Dermis microvascular lymphatic vessel endothelial cell (primary cell): ENCODE data around the gene RBPJ. TPM values are rescaled to one million over a fixed set of nuclear protein-coding genes. Genes with fewer than 3 reads are reported as not detected.

Experiments used
- DNase-seq, 2 donors: peaks; one replicate each; pipeline versions ENCODE4 v3.0.0 to v3.0.0-alpha.2; 2010; ENCODE audit warnings: low read depth in 2 of 2
- total RNA-seq: library from RNA; depleted of rRNA; stranded (reverse); fragments of >200 nt; gene quantifications from 2 replicates; pipeline ENCODE4 v1.2.1, GENCODE V29; 2014

The RBPJ gene
- total RNA-seq, 1 donor from 2014 or later = 39.9 TPM

DNA sequence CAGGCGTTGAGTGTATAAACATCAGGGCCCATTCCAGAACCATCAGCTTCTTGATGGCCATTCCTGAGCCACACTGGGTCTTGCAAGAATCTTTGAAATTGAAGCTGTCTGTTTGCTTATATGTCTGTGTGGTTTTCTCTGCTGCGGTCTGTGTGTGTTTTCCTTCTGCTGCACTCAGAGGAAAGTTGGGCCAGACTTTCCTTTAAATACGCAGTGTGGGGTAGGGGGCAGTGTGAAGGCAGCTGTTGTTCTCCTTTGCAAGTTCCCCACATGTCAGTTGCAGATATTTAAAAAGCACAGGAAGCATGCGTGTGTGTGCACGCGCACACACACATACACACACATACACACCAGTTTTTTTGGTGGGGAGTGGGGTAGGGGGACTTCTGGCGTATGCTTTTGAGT is 137.3 kb downstream of the RBPJ start:
- DNase-seq = no peak

DNA sequence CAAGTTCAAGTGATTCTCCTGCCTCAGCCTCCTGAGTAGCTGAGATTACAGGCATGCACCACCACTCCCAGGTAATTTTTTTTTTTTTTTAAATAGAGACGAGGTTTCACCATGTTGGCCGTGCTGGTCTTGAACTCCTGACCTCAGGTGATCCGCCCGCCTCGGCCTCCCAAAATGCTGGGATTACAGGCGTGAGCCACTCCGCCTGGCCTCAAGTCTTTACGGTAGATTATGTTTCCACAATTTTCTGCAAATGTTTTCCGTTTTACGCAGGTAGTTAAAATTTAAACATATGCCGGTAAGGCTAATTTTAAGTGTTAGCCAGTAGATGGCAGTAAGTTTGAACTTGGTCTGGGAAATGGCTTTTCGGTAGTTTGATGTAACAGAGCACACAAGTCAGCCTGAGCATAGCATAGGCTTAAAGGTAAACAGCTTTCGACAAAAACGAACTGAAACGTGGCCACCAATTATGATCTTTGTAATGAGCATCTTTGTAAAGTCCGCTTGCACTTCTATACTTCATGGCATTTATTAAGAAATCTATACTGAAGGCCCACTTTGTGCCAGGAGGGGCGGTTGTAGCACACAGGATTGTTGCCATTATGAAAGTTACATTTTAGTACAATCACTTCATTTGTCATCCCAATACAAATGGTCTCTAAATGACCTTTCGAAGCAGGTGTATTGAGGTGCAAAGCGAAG is 138.4 kb downstream of the RBPJ start:
- peak; percentile 59 to 63 for DNase-seq

DNA sequence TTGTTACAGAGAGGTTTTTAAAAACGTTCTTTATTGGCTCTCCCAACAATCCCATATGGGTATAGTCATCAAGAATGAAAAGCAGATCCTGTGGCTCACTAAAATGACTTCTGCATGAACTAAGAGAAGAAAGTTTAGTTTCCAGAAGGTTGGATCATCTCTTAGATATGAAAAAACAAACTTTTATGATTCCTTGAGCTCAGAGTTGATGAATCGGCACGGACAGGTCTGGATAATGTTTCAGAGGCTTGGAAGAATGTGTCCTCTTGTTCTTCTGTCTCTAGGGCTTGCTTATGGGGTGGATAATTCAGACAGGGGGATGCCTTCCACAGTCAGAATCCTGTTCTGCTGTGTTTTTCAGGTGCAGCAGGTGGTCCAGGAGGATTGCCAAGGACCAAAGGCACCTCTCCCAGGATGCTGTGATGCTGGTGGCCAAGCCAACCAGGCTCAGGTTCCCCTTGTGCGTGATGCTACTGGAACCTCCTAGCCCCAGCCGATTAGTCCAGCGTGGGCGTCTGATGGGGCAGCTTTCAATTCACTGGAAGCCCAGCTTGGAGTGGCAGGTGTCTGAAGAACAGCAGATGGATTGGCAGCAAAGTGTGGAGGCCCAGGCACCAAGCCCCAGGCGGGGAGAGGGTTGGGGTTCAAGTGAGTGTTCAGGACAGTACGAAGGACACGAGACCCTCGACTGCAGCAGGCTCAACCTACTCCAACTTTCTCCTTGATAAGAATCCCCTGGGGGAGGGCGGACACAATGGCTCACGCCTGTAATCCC is 139.1 kb downstream of the RBPJ start:
- no peak for DNase-seq

DNA sequence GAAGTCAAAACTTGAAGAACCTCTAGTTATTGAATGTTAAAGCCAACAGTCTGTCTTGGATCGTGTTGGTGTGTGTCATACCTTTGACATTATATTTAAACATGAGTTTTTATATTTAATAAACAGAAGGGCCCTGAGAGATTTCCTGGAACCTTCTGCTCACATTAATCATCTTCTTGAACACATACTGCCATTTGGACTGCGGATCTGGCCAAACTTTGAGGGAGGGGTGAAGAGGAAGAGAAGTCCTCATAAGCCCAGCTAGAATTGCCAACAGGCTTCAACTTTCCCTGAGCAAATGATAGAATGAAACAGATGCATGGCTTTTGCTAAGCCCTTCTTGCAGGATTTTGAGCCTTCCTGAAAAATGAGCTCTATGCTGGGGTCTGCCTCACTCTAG is 142.1 kb downstream of the RBPJ start:
- no peak for DNase-seq

DNA sequence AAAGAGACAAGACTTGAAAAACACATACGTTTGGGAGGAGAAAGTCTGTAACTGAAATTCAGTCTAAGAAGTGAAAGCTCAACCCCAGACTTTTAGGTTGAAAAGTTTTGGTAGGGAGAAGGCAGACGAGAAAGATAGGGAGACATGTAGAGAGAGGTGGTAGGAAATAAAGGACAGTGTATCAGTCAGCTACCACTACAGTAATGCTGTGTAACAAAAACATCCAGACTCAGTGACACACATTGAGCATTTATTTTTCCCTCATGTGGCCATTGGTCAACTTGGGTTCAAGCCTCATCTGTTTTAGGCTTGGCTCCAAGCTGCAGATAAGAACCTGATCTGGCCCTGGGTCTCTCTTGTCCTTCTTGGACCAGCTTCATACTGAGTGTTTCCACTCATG is 142.6 kb downstream of the RBPJ start:
- no peak for DNase-seq

DNA sequence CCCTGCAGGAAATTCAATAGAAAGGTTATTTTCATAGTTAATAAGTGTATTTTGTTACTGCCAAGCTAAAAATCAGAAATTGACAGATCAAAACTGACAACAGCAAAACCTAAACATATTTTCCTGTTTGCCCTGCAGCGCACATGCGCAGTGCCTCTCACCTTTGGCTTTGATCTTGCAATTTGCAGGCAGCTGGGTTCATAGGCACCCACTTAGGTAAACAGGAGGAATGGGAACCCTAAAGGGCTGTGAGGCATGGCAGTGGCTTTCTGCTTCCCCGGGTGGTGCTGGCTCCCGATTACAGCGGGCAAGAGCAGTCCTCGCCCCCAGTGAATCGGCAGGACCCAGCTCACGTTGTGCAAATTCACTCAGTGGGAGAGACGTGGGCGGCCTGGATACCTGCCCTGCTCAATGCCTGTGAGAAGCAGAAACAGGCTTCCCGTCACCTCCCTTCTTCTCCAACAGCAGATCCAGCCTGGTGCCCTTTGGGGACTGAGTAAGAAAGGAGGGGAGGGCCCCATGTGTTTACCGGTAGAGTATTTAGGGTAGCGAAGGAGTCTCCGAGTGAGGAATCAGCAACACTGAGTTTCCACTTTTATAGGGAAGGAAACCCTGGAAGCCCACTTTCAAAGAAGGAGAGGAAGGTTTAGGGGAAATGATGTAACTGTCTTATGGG is 143.7 kb downstream of the RBPJ start:
- DNase-seq = no peak

DNA sequence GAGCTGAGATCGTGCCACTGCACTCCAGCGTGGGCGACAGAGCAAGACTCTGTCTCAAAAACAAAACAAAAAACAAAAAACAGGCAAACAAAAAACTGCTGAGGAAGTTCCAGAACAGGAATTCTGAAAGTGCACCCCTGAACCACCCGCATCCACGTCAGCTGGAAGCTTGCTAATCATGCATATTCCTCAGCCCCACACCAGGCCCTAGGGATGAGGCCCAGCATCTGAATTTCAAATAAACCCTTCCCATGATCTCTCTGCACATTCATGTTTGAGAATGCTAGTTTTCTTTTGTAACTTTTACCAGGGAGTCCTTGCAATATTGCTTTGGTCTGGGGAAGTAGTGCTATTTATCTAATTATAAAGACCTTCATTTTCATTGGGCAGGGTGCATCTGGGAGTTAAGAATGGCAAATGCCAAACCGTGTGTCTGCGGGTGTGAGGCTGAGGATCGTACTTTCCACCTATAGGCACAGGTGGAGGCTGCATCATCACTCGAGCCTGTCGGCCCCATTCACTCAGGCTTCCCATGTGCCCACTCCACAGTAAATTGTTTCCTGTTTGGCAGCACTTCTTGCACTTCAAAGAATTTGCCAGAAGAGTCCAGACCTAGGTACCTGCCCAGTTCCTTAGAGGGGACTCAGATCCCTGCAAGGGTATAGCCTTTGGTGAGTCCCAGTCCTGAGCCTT is 145.9 kb downstream of the RBPJ start:
- DNase-seq = no peak

DNA sequence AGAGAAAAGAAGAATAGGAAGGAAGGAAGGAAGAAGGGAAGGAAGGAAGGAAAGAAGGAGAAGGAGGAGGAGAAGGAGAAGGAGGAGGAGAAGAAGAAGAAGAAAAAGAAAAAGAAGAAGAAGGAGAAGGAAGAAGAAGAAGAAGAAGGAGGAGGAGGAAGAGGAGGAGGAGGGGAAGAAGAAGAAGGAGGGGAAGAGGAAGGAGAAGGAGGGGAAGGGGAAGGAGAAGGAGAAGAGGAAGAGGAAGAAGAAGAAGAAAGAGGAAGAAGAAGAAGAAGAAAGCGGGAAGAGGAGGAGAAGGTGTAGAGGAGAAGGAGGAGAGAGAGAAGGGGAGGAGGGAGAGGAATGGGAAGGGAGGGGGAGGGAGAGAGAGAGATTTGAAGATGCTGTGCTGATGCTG is 146.9 kb downstream of the RBPJ start:
- DNase-seq = no peak

DNA sequence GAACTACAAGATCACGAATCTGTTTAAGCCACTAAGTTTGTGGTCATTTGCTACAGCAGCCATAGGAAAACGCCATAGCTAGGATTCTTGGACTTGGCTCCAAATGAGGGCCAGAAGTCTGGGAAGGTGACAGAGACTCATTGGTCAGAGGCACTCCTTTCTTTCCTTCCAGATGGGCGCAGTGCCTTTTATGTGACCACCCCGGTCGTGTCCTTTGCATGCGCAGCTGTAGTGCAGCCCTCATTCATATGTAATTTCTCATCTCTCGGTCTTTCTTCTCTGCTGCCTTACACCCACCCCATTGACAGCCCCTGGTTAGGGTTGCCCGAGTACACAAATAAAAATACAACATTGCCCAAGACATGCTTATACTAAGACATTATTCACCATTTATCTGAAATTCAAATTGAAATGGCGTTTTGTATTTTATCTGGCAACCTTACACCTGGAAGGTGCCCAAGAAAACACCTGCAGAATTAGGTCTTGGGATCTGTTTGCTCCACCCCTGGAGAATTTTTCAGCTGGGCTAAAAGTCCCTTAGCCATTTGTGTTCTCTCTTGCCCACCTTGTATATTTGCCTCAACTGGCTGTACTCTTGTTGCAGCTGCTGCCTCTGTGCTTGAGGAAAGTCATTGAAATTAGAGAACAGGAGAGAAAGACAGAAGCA is 147.6 kb downstream of the RBPJ start:
- DNase-seq = no peak

DNA sequence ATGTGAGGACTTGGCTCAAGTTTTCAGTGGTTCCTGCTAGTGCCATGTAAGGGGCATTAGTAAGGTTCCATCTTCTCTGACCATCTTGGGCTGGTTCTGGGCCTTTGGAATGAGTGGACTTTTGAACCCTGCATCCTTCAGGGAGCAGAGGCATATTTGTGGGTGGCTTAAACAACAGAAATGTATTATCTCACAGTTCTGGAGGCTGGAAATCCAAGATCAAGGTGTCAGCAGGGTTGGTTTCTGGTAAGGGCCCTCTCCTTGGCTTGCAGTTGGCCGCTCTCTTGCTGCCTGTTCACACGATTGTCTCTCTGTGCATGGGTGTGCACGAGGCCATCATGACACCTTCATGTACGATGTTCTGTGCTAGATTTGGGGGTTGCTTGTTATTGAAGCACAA is 148.2 kb downstream of the RBPJ start:
- no peak for DNase-seq

DNA sequence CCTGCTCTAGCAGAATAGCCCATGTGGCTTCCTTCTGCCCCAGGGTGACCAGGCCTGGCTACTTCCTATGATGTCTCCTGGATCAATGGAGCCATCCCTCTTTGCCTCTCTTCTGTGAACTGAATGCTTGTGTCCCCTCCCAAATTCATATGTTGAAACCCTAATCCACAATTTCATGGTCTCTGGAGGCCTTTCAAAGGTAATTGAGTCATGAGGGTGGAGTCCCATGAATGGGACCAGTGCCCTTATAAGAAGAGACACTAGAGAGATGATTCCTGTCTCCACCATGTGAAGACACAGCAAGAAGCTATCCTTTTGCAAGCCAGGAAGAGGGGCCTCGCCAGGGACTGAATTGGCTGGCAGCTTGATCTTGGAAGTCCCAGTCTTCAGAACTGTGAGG is 151.1 kb downstream of the RBPJ start:
- DNase-seq = no peak

DNA sequence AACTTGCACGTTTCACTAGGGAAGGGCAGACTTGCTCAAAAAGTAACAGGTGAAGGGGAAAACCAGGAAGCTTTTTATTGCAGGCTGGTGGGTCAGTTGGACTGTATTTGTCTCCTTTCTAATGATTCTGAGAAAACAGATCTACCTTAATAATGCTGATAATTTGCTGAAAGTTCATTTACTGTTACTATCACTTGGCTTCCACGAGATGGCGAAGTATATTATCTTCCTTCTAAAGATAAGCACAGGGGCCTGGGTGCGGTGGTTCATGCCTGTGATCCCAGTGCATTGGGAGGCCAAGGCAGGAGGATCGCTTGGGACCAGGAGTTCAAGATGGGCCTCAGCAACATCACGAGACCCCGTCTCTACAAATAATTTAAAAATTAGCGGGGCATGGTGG is 153.1 kb downstream of the RBPJ start:
- DNase-seq = no peak

DNA sequence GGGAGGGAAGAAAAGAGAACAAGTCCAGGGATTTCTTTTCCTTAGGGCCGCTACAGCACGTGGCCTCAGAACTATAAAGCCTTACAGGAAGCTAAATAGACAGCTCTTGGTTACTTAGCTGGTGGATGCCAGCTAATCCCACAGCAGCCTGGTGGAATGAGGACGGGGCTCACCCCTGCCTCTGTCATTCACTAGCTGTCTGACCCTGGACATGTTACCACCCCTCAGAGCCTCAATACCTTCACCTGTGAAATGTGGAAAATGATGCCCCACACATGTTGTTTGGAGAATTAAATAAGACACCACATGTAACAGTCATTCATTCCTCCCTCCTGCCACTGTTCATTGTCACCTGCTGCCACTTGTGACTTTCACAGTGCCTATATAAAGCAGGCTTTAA is 153.7 kb downstream of the RBPJ start:
- DNase-seq = no peak

DNA sequence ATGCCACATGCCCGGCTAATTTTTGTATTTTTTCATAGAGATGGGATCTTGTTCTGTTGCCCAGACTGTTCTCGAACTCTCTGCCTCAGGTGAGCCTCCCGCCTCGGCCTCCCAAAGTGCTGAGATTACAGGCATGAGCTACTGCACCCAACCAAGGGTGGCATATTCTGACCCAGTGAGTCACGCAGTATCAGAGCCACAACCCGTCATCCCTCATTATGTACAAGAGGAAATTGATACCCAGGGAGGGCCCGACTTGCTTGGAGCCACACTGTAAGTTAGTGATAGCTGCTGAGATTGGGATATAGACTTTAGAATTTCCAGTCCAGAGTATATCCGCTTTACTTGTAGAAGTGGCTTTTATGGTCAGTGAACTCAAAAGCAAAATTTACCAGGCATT is 154.9 kb downstream of the RBPJ start:
- no peak for DNase-seq

DNA sequence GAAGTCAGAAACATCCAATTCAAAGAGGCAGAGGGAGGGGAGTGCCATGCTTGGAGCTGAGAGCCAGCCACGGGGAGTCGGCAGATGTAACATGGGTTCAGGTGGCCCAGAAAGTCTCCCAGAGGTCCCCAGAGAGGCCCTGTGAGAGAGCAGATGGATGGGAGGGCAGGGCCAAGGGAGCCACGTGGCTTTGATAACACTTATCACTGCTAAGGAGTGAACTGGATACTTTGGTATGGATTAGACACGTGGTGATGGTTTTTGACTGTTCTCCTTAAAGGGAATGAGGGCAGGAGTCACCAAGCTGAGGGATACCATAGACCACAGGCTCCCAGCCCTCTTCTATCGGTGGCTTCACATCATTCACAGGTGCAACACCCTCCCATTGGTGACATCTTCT is 155.7 kb downstream of the RBPJ start:
- no peak for DNase-seq

DNA sequence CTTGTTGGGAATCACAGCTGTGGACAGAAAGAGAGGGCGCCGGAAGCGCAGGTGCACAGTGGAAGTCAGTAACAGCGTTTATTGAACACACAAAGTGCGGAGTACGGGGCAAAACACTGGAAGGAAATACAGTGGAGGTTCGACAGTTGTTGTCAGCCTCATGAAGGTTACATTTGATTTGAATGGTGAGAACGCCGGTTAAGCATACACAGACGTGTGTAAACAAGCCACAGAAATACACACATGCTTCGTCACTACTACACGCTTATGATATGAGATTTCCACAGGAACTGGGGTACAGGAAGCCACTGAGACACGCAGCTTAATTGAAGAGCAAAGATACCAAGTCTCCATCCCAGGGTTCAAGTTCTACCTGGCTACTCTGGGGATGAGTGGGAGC is 157.5 kb downstream of the RBPJ start:
- DNase-seq = no peak

DNA sequence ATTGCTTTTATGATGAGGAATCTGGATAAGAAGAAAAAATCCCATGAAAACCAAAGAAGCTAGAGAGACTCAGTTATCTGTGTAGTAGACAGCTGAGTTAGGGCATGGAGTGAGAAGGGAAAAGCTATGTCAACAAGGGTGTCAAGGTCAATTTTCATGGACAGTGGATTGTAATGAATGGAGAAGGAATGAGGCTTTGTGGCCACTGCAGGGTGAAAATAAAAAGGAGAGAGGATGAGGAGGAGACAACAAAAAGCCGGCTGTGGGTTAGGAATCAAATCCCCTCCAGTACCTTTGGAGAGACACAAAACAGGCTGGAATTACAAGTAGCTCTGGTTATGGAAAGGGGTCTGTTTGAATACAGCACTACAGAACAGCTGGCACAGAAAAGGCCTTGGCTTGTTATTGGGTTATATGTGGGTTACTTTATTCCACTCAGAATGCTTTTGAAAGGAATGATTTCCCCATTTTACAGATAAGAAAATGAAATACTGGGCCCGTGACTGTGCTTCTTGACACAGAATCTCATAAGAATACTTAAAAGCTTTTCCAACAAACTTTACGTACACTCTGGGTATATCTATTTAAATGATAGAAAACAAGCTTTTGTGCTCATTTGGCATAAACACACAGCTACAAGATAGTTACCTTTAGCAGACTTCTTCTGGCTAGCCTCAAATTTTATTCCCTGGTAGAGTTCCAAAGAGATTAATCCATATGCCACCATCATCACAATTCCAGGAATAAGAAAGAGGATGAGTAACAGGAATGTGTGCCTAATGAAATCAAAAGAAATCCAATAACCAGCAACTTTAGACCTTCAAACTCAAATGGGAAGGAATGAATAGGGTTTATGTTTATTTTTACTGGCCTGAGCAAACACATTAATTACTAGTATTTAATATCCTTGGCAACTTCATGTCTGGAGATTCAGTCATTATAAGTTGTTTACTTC is 162.0 kb downstream of the RBPJ start:
- no peak for DNase-seq

DNA sequence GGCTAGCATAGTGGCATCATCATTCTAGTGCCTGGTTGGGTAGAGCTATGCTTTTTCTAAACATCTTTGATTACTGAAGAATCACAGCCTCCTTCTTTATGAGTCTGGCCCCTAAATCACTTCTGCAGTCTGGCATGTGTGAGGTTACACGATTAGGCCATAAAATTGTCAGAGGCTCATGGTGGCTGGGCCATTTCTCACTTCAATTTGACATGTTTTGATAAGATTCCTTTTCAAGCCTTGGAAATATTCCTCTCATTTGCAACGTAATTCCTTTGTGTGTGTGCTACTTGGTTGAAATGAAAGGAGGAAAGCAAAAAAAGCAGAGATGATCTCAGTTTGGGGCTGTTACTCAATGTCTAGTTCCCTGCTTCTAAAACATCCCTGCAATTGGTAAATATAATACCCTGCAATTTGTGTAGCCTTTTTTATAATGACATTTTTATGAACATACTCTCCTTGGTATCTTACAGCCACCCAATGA is 163.3 kb downstream of the RBPJ start:
- DNase-seq = no peak

DNA sequence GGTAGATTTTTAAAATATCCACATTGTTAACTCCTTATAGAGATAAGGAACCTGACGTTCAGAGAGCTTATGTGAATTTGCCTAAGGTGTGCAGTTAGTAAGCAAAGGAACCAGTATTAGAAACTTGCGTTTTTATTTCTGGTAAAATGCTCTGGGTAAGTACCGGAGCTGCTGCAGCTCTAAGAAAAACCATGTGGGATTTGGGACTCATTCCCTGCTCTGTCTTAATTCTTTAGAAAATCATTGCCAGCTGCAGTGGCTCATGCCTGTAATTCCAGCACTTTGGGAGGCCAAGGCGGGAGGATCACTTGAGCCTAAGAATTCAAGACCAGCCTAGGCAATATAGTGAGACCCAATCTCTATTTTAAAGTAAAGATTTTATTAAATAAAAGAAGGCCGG is 163.7 kb downstream of the RBPJ start:
- no peak for DNase-seq
